Natural killer cell (primary cell): Measurements from ENCODE around the gene ADGRV1. TPM values are rescaled to one million over a fixed set of nuclear protein-coding genes. Genes with fewer than 3 reads are reported as not detected.

Experiments
- ATAC-seq, 3 donors: fragments of 150-1000 bp in 2 of 3; fragments of 200-7000 bp in 1 of 3; cut with Tn5 transposase; 1 replicate in 1 of 3; 2 replicates in 2 of 3; pipeline ENCODE4 v1.10.0; 2021; ENCODE audit warnings: mild to moderate bottlenecking in 2 of 3, moderate library complexity in 2 of 3
- DNase-seq, 2 donors: peaks; one replicate each; pipeline versions ENCODE4 v3.0.0 to v3.0.0-alpha.2; 2013 to 2021; ENCODE audit warnings: mixed read lengths in 1 of 2
- H3K27ac ChIP-seq: one replicate; pipeline ENCODE4 v1.5.1; 2013; ENCODE audit warnings: mild to moderate bottlenecking, low read length
- H3K27me3 ChIP-seq: one replicate; pipeline ENCODE4 v1.6.1; 2013; ENCODE audit warnings: low read length; ENCODE audit not compliant: control insufficient read depth, insufficient read depth
- H3K36me3 ChIP-seq: one replicate; pipeline ENCODE4 v1.6.1; 2013; ENCODE audit warnings: low read length; ENCODE audit not compliant: control insufficient read depth, insufficient read depth
- H3K4me1 ChIP-seq: one replicate; pipeline ENCODE4 v1.6.1; 2013; ENCODE audit warnings: low read length; ENCODE audit not compliant: control insufficient read depth, insufficient read depth
- H3K4me3 ChIP-seq: one replicate; pipeline ENCODE4 v1.5.1; 2013; ENCODE audit warnings: low read length
- H3K9me3 ChIP-seq: one replicate; pipeline ENCODE4 v1.6.1; 2013; ENCODE audit warnings: low read length; ENCODE audit not compliant: control insufficient read depth, insufficient read depth
- H3K27ac Mint-ChIP-seq, 2 donors: one replicate each; pipeline ENCODE4 v1.8.0; 2022; ENCODE audit warnings: mild to moderate bottlenecking in 2 of 2, mixed read lengths in 2 of 2, moderate library complexity in 1 of 2
- H3K27me3 Mint-ChIP-seq, 2 donors: one replicate each; pipeline ENCODE4 v1.8.0; 2022; ENCODE audit warnings: low read depth in 2 of 2, mixed read lengths in 2 of 2
- H3K36me3 Mint-ChIP-seq: one replicate; pipeline ENCODE4 v1.8.0; 2022; ENCODE audit warnings: mixed read lengths
- H3K4me1 Mint-ChIP-seq, 2 donors: one replicate each; pipeline ENCODE4 v1.8.0; 2022; ENCODE audit warnings: mixed read lengths in 2 of 2
- H3K4me3 Mint-ChIP-seq: one replicate; pipeline ENCODE4 v1.8.0; 2022; ENCODE audit warnings: mild to moderate bottlenecking, moderate library complexity, mixed read lengths
- H3K9me3 Mint-ChIP-seq, 2 donors: one replicate each; pipeline ENCODE4 v1.8.0; 2022; ENCODE audit warnings: mixed read lengths in 2 of 2
- WGBS: methylation state at CpG from one replicate; pipeline ENCODE4 v1.1.7; 2013; ENCODE audit warnings: missing lambda C conversion rate; ENCODE audit not compliant: insufficient coverage; 5-methylcytosine and 5-hydroxymethylcytosine counted together
- intact Hi-C: fragments of 100-400 bp; cut with micrococcal nuclease; formaldehyde crosslinking; loops from one replicate; pipeline ENCODE4 v1.14.2; 2022
- total RNA-seq, 4 donors: library from RNA; stranded (reverse); fragments of 120-200 nt in 1 of 4; gene quantifications; one replicate each; pipeline versions ENCODE4 v1.2.3 to v1.2.4, GENCODE V29; 2013 to 2022
- TF ChIP-seq, protein P1 (sequence below): fragments of 200-600 bp; IDR thresholded peaks from one replicate; pipeline ENCODE4 v1.8.0; 2022; ENCODE audit warnings: antibody characterized with exemption

ADGRV1 gene
- total RNA-seq, 3 donors from 2014 or later (not counting 1 experiment from before 2014, with no cell fraction given), result 0.50 to 0.71 TPM; not detected in 1

GRCh38 chr5:90554358-90555006 lies 4.1 kb upstream of the ADGRV1 start:
- no peak overlapping the region for H3K27ac Mint-ChIP-seq
- Histone ChIP-seq H3K4me1 (peaks cover 5% of the 10 kb centered on the region), H3K27me3 (peaks cover 16% of the 10 kb centered on the region), H3K9me3 (no peaks in the 10 kb centered on the region), H3K27ac (no peak overlapping the region), H3K4me3 (no peak overlapping the region), H3K36me3 (no peaks in the 10 kb centered on the region)
- TF ChIP-seq, protein P1, sequence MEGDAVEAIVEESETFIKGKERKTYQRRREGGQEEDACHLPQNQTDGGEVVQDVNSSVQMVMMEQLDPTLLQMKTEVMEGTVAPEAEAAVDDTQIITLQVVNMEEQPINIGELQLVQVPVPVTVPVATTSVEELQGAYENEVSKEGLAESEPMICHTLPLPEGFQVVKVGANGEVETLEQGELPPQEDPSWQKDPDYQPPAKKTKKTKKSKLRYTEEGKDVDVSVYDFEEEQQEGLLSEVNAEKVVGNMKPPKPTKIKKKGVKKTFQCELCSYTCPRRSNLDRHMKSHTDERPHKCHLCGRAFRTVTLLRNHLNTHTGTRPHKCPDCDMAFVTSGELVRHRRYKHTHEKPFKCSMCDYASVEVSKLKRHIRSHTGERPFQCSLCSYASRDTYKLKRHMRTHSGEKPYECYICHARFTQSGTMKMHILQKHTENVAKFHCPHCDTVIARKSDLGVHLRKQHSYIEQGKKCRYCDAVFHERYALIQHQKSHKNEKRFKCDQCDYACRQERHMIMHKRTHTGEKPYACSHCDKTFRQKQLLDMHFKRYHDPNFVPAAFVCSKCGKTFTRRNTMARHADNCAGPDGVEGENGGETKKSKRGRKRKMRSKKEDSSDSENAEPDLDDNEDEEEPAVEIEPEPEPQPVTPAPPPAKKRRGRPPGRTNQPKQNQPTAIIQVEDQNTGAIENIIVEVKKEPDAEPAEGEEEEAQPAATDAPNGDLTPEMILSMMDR, result no peak
- DNase-seq, result no peak
- no peak for ATAC-seq
- H3K4me1 Mint-ChIP-seq, result peaks cover 0 to 13% of the 10 kb centered on the region in 2 donors
- H3K36me3 Mint-ChIP-seq, result no peaks in the 10 kb centered on the region
- H3K27me3 Mint-ChIP-seq, result peaks cover 39 to 61% of the 10 kb centered on the region in 2 donors
- 75% methylated on average over 4 of the region's 4 CpGs for WGBS
- no peaks in the 10 kb centered on the region for H3K9me3 Mint-ChIP-seq
- intact Hi-C loops, result no loop called here
- H3K4me3 Mint-ChIP-seq, result no peak overlapping the region

GRCh38 chr5:90555666-90556065 lies 2.9 kb upstream of the ADGRV1 start:
- Histone ChIP-seq H3K4me3 (no peak overlapping the region), H3K4me1 (peaks cover 5% of the 10 kb centered on the region), H3K36me3 (no peaks in the 10 kb centered on the region), H3K27ac (no peak overlapping the region), H3K9me3 (no peaks in the 10 kb centered on the region), H3K27me3 (peaks cover 21% of the 10 kb centered on the region)
- ATAC-seq, result no peak
- Mint-ChIP-seq H3K36me3 (no peaks in the 10 kb centered on the region), H3K4me1 (peaks cover 0 to 13% of the 10 kb centered on the region in 2 donors), H3K9me3 (no peaks in the 10 kb centered on the region), H3K27me3 (peaks cover 39 to 71% of the 10 kb centered on the region in 2 donors), H3K27ac (no peak overlapping the region), H3K4me3 (no peak overlapping the region)
- no peak for DNase-seq
- TF ChIP-seq, protein P1, result no peak
- intact Hi-C loops, result no loop called here

DNA sequence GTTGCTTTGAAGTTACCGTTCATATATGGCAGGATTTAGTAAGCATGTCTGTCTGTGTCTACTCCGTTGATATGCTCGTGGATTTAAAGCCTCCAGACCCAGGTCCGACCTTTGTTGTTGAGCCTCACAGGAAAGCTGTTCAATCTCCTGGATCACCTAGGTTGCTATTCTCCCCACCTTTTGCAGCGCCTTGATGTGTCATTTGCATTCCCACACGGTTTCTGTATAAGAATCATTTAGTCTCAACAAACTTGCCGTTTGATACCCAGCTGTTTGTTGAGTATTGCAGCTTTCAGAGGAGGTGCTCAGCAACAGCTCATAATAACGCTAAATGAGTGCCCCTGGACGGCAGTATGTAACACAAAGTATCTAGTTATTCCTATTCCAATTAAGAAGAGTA lies 1.2 kb upstream of the ADGRV1 start:
- Mint-ChIP-seq H3K4me1 (peaks cover 0 to 13% of the 10 kb centered on the region in 2 donors), H3K9me3 (no peaks in the 10 kb centered on the region), H3K36me3 (no peaks in the 10 kb centered on the region), H3K4me3 (no peak overlapping the region), H3K27ac (no peak overlapping the region), H3K27me3 (peaks cover 39 to 73% of the 10 kb centered on the region in 2 donors)
- Histone ChIP-seq H3K36me3 (no peaks in the 10 kb centered on the region), H3K4me1 (peaks cover 5% of the 10 kb centered on the region), H3K27ac (no peak overlapping the region), H3K9me3 (no peaks in the 10 kb centered on the region), H3K27me3 (peaks cover 27% of the 10 kb centered on the region), H3K4me3 (no peak overlapping the region)
- TF ChIP-seq, protein P1, result no peak
- intact Hi-C loops, result no loop called here
- ATAC-seq (no peak), DNase-seq (no peak)
- WGBS, result 45% methylated on average over 7 of the region's 9 CpGs

DNA sequence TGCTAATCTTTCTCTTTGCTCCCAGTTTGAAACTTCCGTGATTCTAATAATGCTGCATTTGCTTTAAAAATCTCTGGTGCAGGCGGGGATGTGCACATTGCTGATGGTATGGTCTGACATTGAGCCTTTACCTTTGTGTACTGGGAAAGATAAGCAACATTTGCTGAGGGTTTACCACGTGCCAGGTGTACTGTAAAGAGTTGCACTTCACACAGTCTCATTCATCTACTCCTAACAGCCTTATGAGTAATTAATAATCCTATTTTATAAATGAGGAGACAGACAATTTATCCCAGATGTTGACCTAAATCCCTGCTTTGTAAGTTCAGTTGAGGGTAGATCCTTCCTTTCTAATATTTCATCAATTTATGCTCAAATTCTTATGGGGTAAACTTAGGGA lies 726 bp upstream of the ADGRV1 start:
- no peaks in the 10 kb centered on the region for H3K36me3 ChIP-seq
- no peaks in the 10 kb centered on the region for H3K9me3 ChIP-seq
- Mint-ChIP-seq H3K27ac (no peak overlapping the region), H3K27me3 (peaks cover 35 to 71% of the 10 kb centered on the region in 2 donors), H3K9me3 (no peaks in the 10 kb centered on the region), H3K4me1 (peaks cover 0 to 13% of the 10 kb centered on the region in 2 donors), H3K4me3 (no peak overlapping the region), H3K36me3 (no peaks in the 10 kb centered on the region)
- TF ChIP-seq, protein P1, result no peak
- no peak for DNase-seq
- H3K27me3 ChIP-seq, result peaks cover 27% of the 10 kb centered on the region
- peaks cover 5% of the 10 kb centered on the region for H3K4me1 ChIP-seq
- intact Hi-C loops, result no loop called here
- ATAC-seq, result no peak
- 19% methylated on average over 2 of the region's 3 CpGs for WGBS
- no peak overlapping the region for H3K27ac ChIP-seq
- H3K4me3 ChIP-seq, result no peak overlapping the region
